NCI-H1436 treated with DMSO at 0.1 percent for 48 hours (cell line): ENCODE results near the gene ACE2.
"Not testable (repeated sequence)": the region's sequence is repeated elsewhere in the genome, so short reads cannot be mapped to it uniquely, and the experiment has no call there.

ENCODE experiments used
- DNase-seq: peaks from one replicate; lab custom pipeline; 2025; lab: John Stamatoyannopoulos, UW

ACE2 gene

GRCh38 chrX:15600745-15601144 lies at the start of gene ACE2:
Gene ACE2 (minus strand): TSS chrX:15600960. CDS start chrX:15600911, 49 bp downstream.
- no peak for DNase-seq

- not testable (repeated sequence) for DNase-seq
Observed at GRCh38 chrX:15647510-15647909, 46.8 kb upstream of the ACE2 start.

GRCh38 chrX:15646543-15646942 lies 45.8 kb upstream of the ACE2 start:
- DNase-seq: no peak

GRCh38 chrX:15646031-15646430 lies 45.3 kb upstream of the ACE2 start:
- no peak for DNase-seq

GRCh38 chrX:15645266-15645665 lies 44.5 kb upstream of the ACE2 start:
- no peak for DNase-seq

- DNase-seq: no peak
Observed at GRCh38 chrX:15644560-15644872, 43.8 kb upstream of the ACE2 start.

GRCh38 chrX:15643786-15644559 lies 43.2 kb upstream of the ACE2 start:
- DNase-seq: no peak

GRCh38 chrX:15631637-15632036 lies 30.9 kb upstream of the ACE2 start:
- no peak for DNase-seq

- DNase-seq: no peak
Observed at GRCh38 chrX:15623054-15623453, 22.3 kb upstream of the ACE2 start.

- DNase-seq: no peak
Observed at GRCh38 chrX:15619053-15619755, 18.4 kb upstream of the ACE2 start.

- DNase-seq: no peak
Observed at GRCh38 chrX:15617111-15617510, 16.4 kb upstream of the ACE2 start.

- DNase-seq: no peak
Observed at GRCh38 chrX:15616531-15616930, 15.8 kb upstream of the ACE2 start.

- DNase-seq: no peak
Observed at GRCh38 chrX:15607067-15607466, 6.3 kb upstream of the ACE2 start.

- DNase-seq: no peak
Observed at GRCh38 chrX:15606136-15606535, 5.4 kb upstream of the ACE2 start.

GRCh38 chrX:15605226-15605625 lies 4.5 kb upstream of the ACE2 start:
- no peak for DNase-seq

- no peak for DNase-seq
Observed at GRCh38 chrX:15602761-15603160, 2.0 kb upstream of the ACE2 start.

- no peak for DNase-seq
Observed at GRCh38 chrX:15601932-15602331, 1.2 kb upstream of the ACE2 start.

GRCh38 chrX:15600049-15600448 lies 711 bp downstream of the ACE2 start:
- DNase-seq: no peak

GRCh38 chrX:15599461-15599860 lies 1.3 kb downstream of the ACE2 start:
- no peak for DNase-seq

- DNase-seq: no peak
Observed at GRCh38 chrX:15598026-15598425, 2.7 kb downstream of the ACE2 start.

GRCh38 chrX:15594371-15594770 lies 6.4 kb downstream of the ACE2 start:
- no peak for DNase-seq

GRCh38 chrX:15579778-15580747 lies 20.7 kb downstream of the ACE2 start:
- DNase-seq: no peak

- DNase-seq: no peak
Observed at GRCh38 chrX:15576019-15576418, 24.7 kb downstream of the ACE2 start.
